Posterior vena cava (tissue), 2 donors: Measurements from ENCODE around the gene SH3GL1. TPM values are rescaled to one million over a fixed set of nuclear protein-coding genes. Genes with fewer than 3 reads are reported as not detected.
A peak's percentile ranks its signal among the peaks of the same experiment; 100 is the strongest.

Source experiments
- DNase-seq: peaks from one replicate; pipeline ENCODE4 v3.0.0-alpha.2; 2020; ENCODE audit warnings: low spot score
- intact Hi-C, 2 donors: fragments of 100-400 bp; cut with DNase I; formaldehyde crosslinking; loops; one replicate each; pipeline versions ENCODE4 v1.14.1 to v1.14.2; 2022 to 2023
- total RNA-seq, 2 donors: library from RNA; stranded (reverse); fragmentation: NEBNext Ultra II Directional; extraction: Animal tissue kit (Norgen Biotek cat#: 25700); gene quantifications; one replicate each; pipeline ENCODE4 v1.2.1, GENCODE V29; 2021
- donor health status: DM: yes; HTN: yes; CAD: no.
- donor health status: DM: yes; HTN: yes; CAD: no.

SH3GL1 gene
- total RNA-seq, 2 donors from 2014 or later = 77.5 to 88.8 TPM

GRCh38 chr19:4405977-4406376 is 5.6 kb upstream of the SH3GL1 start:
- intact Hi-C loops = no loop called here
- DNase-seq = no peak

GRCh38 chr19:4403005-4403761 is 2.8 kb upstream of the SH3GL1 start:
- no peak for DNase-seq

GRCh38 chr19:4402171-4403004 is 2.0 kb upstream of the SH3GL1 start, which contains the start of gene CHAF1A:
Gene CHAF1A (plus strand): TSS chr19:4402640. CDS start chr19:4402763, 123 bp downstream.
- DNase-seq = peak; percentile 100
- intact Hi-C loops = loop anchor here in 1 of 2 donors (5.0 kb wide), 1 partner anchor 60 kb away; the partner anchor contains the start of gene MPND

More at GRCh38 chr19:4403005-4403761, 2.8 kb upstream of the SH3GL1 start:
- intact Hi-C loops = loop anchor here in 1 of 2 donors (5.0 kb wide), 1 partner anchor 61 kb away; the partner anchor contains the start of gene MPND

GRCh38 chr19:4401769-4402170 is 1.4 kb upstream of the SH3GL1 start:
- intact Hi-C loops = loop anchor here in 1 of 2 donors (5.0 kb wide), 1 partner anchor 59 kb away; the partner anchor contains the start of gene MPND
- no peak for DNase-seq

- DNase-seq = no peak
- intact Hi-C loops = loop anchor here (5.0 kb wide), 2 partner anchors 37 to 57 kb away; partner anchors contain the start of gene MPND (in 1 of the 2)
Observed at GRCh38 chr19:4399812-4400134, 574 bp downstream of the SH3GL1 start.

- intact Hi-C loops = loop anchor here in 1 of 2 donors (5.0 kb wide), 1 partner anchor 35 kb away; no protein-coding TSS in a partner anchor
- no peak for DNase-seq
Observed at GRCh38 chr19:4396949-4397783, 3.2 kb downstream of the SH3GL1 start.

- intact Hi-C loops = no loop called here
- no peak for DNase-seq
Observed at GRCh38 chr19:4393947-4394590, 6.3 kb downstream of the SH3GL1 start.

GRCh38 chr19:4391701-4392483 is 8.5 kb downstream of the SH3GL1 start:
- DNase-seq = peak; percentile 89
- intact Hi-C loops = no loop called here

GRCh38 chr19:4391306-4391693 is 9.0 kb downstream of the SH3GL1 start:
- intact Hi-C loops = no loop called here
- no peak for DNase-seq

- intact Hi-C loops = no loop called here
- no peak for DNase-seq
Observed at GRCh38 chr19:4390567-4391305, 9.6 kb downstream of the SH3GL1 start.

- no peak for DNase-seq
- intact Hi-C loops = no loop called here
Observed at GRCh38 chr19:4390017-4390566, 10.3 kb downstream of the SH3GL1 start.

- intact Hi-C loops = no loop called here
- no peak for DNase-seq
Observed at GRCh38 chr19:4389511-4390016, 10.8 kb downstream of the SH3GL1 start.

- no peak for DNase-seq
- intact Hi-C loops = no loop called here
Observed at GRCh38 chr19:4389064-4389375, 11.3 kb downstream of the SH3GL1 start.

- DNase-seq = no peak
- intact Hi-C loops = no loop called here
Observed at GRCh38 chr19:4388337-4389063, 11.8 kb downstream of the SH3GL1 start.

- DNase-seq = no peak
- intact Hi-C loops = no loop called here
Observed at GRCh38 chr19:4386041-4386782, 14.1 kb downstream of the SH3GL1 start.
